H9 (cell line): ENCODE data around the gene LRP2. TPM values are rescaled to one million over a fixed set of nuclear protein-coding genes. Genes with fewer than 3 reads are reported as not detected.

Experiments
- DNase-seq: peaks from one replicate; pipeline ENCODE4 v3.0.0-alpha.2; 2017
- H2AFZ ChIP-seq: one replicate; pipeline ENCODE4 v1.6.1; 2013; ENCODE audit warnings: mild to moderate bottlenecking, low read length, control low read depth, moderate library complexity
- H2AK5ac ChIP-seq: 2 replicates; pipeline ENCODE4 v1.6.1; 2013; ENCODE audit warnings: low read length, control low read depth, mixed read lengths; ENCODE audit not compliant: insufficient read length
- H2BK120ac ChIP-seq: one replicate; pipeline ENCODE4 v1.6.1; 2013; ENCODE audit warnings: low read depth, mild to moderate bottlenecking, low read length, control low read depth, inconsistent platforms; ENCODE audit not compliant: poor library complexity, severe bottlenecking
- H2BK12ac ChIP-seq: 2 replicates; pipeline ENCODE4 v1.6.1; 2013; ENCODE audit warnings: low read length, control low read depth, mixed read lengths, low read depth; ENCODE audit not compliant: insufficient read length
- H2BK15ac ChIP-seq: 2 replicates; pipeline ENCODE4 v1.6.1; 2013; ENCODE audit warnings: low read depth, low read length, control low read depth
- H2BK20ac ChIP-seq: one replicate; pipeline ENCODE4 v1.6.1; 2013; ENCODE audit warnings: low read depth, mild to moderate bottlenecking, low read length, control low read depth, inconsistent platforms; ENCODE audit not compliant: poor library complexity, severe bottlenecking
- H2BK5ac ChIP-seq: 2 replicates; pipeline ENCODE4 v1.6.1; 2013; ENCODE audit warnings: low read length, control low read depth, mixed read lengths; ENCODE audit not compliant: insufficient read length
- H3K14ac ChIP-seq: 2 replicates; pipeline ENCODE4 v1.6.1; 2013; ENCODE audit warnings: low read length, control low read depth; ENCODE audit not compliant: insufficient read depth
- H3K18ac ChIP-seq: 2 replicates; pipeline ENCODE4 v1.6.1; 2013; ENCODE audit warnings: low read depth, mild to moderate bottlenecking, mixed read lengths, low read length, control low read depth; ENCODE audit not compliant: insufficient read length
- H3K23ac ChIP-seq: 2 replicates; pipeline ENCODE4 v1.6.1; 2013; ENCODE audit warnings: low read length, control low read depth, mixed read lengths, low read depth; ENCODE audit not compliant: insufficient read length
- H3K23me2 ChIP-seq: 2 replicates; pipeline ENCODE4 v1.6.1; 2013; ENCODE audit warnings: low read depth, mild to moderate bottlenecking, mixed read lengths, low read length, control low read depth; ENCODE audit not compliant: insufficient read length, poor library complexity, severe bottlenecking
- H3K27ac ChIP-seq: 2 replicates; pipeline ENCODE4 v1.5.1; 2013; ENCODE audit warnings: low read length, control low read depth, mixed read lengths, low read depth; ENCODE audit not compliant: insufficient read length
- H3K27me3 ChIP-seq: 2 replicates; pipeline ENCODE4 v1.6.1; 2013; ENCODE audit warnings: low read length, control low read depth, inconsistent platforms; ENCODE audit not compliant: insufficient read depth
- H3K4ac ChIP-seq: 2 replicates; pipeline ENCODE4 v1.6.1; 2013; ENCODE audit warnings: low read depth, mild to moderate bottlenecking, control low read depth, inconsistent platforms, low read length, moderate library complexity
- H3K4me1 ChIP-seq: 2 replicates; pipeline ENCODE4 v1.6.1; 2013; ENCODE audit warnings: low read length, control low read depth, inconsistent platforms; ENCODE audit not compliant: insufficient read depth
- H3K4me2 ChIP-seq: 2 replicates; pipeline ENCODE4 v1.6.1; 2013; ENCODE audit warnings: low read length, control low read depth, mixed read lengths; ENCODE audit not compliant: insufficient read length, insufficient read depth
- H3K56ac ChIP-seq: 2 replicates; pipeline ENCODE4 v1.6.1; 2013; ENCODE audit warnings: low read depth, mild to moderate bottlenecking, mixed read lengths, low read length, control low read depth; ENCODE audit not compliant: insufficient read length
- H3K79me1 ChIP-seq: 2 replicates; pipeline ENCODE4 v1.6.1; 2013; ENCODE audit warnings: low read depth, mild to moderate bottlenecking, moderate library complexity, low read length, control low read depth, inconsistent platforms; ENCODE audit not compliant: insufficient read depth, poor library complexity, severe bottlenecking
- H3K79me2 ChIP-seq: 2 replicates; pipeline ENCODE4 v1.6.1; 2013; ENCODE audit warnings: low read length, control low read depth, inconsistent platforms; ENCODE audit not compliant: insufficient read depth
- H3K9ac ChIP-seq: 2 replicates; pipeline ENCODE4 v1.6.1; 2013; ENCODE audit warnings: low read length, control low read depth, mixed read lengths; ENCODE audit not compliant: insufficient read length; ENCODE audit errors: extremely low read depth
- H3K9me3 ChIP-seq: one replicate; pipeline ENCODE4 v1.6.1; 2013; ENCODE audit warnings: low read depth, low read length, inconsistent platforms; ENCODE audit not compliant: control insufficient read depth
- H3T11ph ChIP-seq: one replicate; pipeline ENCODE4 v1.6.1; 2013; ENCODE audit warnings: mild to moderate bottlenecking, low read length, control low read depth, inconsistent platforms
- H4K20me1 ChIP-seq: one replicate; pipeline ENCODE4 v1.6.1; 2013; ENCODE audit not compliant: control insufficient read depth, insufficient read length, insufficient read depth
- H4K5ac ChIP-seq: 2 replicates; pipeline ENCODE4 v1.6.1; 2013; ENCODE audit warnings: low read depth, mild to moderate bottlenecking, mixed read lengths, low read length, control low read depth; ENCODE audit not compliant: insufficient read length
- H4K8ac ChIP-seq: replicated peaks from 2 replicates; pipeline ENCODE4 v1.6.1; 2013; ENCODE audit warnings: low read length, control low read depth, mixed read lengths, low read depth; ENCODE audit not compliant: insufficient read length
- H4K91ac ChIP-seq: 2 replicates; pipeline ENCODE4 v1.6.1; 2013; ENCODE audit warnings: low read depth, mild to moderate bottlenecking, moderate library complexity, mixed read lengths, low read length, control low read depth; ENCODE audit not compliant: insufficient read length
- H3K27ac Mint-ChIP-seq, 3 experiments: 2 replicates in 2 of 3; 3 replicates in 1 of 3; pipeline ENCODE4 v1.8.0; 2020 to 2021; ENCODE audit warnings: mixed read lengths in 3 of 3, mild to moderate bottlenecking in 1 of 3, moderate library complexity in 1 of 3
- H3K27me3 Mint-ChIP-seq: 2 replicates; pipeline ENCODE4 v1.8.0; 2021; ENCODE audit warnings: low read depth, mild to moderate bottlenecking, moderate library complexity, mixed read lengths
- H3K36me3 Mint-ChIP-seq, 3 experiments: 2 replicates in 2 of 3; 3 replicates in 1 of 3; pipeline ENCODE4 v1.8.0; 2020 to 2021; ENCODE audit warnings: low read depth in 3 of 3, mixed read lengths in 3 of 3; ENCODE audit not compliant: insufficient read depth in 1 of 3
- H3K4me1 Mint-ChIP-seq, 2 experiments: 2 replicates each; pipeline ENCODE4 v1.8.0; 2020; ENCODE audit warnings: mixed read lengths in 2 of 2
- H3K4me3 Mint-ChIP-seq, 2 experiments: 2 replicates in 1 of 2; 3 replicates in 1 of 2; pipeline ENCODE4 v1.8.0; 2020 to 2021; ENCODE audit warnings: mild to moderate bottlenecking in 2 of 2, mixed read lengths in 2 of 2, moderate library complexity in 1 of 2
- H3K9me3 Mint-ChIP-seq, 2 experiments: 2 replicates in 1 of 2; 3 replicates in 1 of 2; pipeline ENCODE4 v1.8.0; 2020; ENCODE audit warnings: mild to moderate bottlenecking in 2 of 2, mixed read lengths in 2 of 2, moderate library complexity in 1 of 2
- CTCF ChIP-seq: fragments of 200-600 bp; sonication (generic); conservative IDR thresholded peaks from 3 replicates; pipeline ENCODE4 v1.8.0; 2021; ENCODE audit warnings: antibody characterized with exemption, mild to moderate bottlenecking
- WGBS: extraction: QIAGEN DNeasy Blood & Tissue Kit; methylation state at CpG from one replicate; pipeline ENCODE4 v1.1.7; 2013; ENCODE audit warnings: missing lambda C conversion rate, low lambda C conversion rate, mixed read lengths; ENCODE audit not compliant: insufficient read length; ENCODE audit errors: extremely low coverage; 5-methylcytosine and 5-hydroxymethylcytosine counted together
- total RNA-seq: library from RNA; stranded (reverse); gene quantifications from 2 replicates; pipeline ENCODE4 v1.2.1, GENCODE V29; 2021

Gene LRP2
- total RNA-seq, 1 experiment from 2014 or later = 1.4 TPM

- Histone ChIP-seq H2BK15ac (no peak overlapping the region), H2AFZ (no peak overlapping the region), H3K23me2 (no peaks in the 10 kb centered on the region), H3K79me2 (no peaks in the 10 kb centered on the region), H3K27ac (no peak overlapping the region), H3K56ac (no peak overlapping the region), H4K20me1 (no peaks in the 10 kb centered on the region), H4K5ac (no peak overlapping the region), H2AK5ac (no peak overlapping the region), H3K4me2 (no peak overlapping the region), H4K8ac (no peak overlapping the region), H3K79me1 (no peaks in the 10 kb centered on the region), H3K4ac (no peak overlapping the region), H3K9ac (no peak overlapping the region), H4K91ac (no peak overlapping the region), H2BK5ac (no peak overlapping the region), H3K4me1 (peaks cover 2% of the 10 kb centered on the region; the same call in 1 of the 2 replicates), H2BK120ac (no peak overlapping the region), H3K23ac (no peak overlapping the region), H3K27me3 (no peaks in the 10 kb centered on the region), H3K14ac (no peak overlapping the region), H2BK20ac (no peak overlapping the region), H2BK12ac (no peak overlapping the region), H3K9me3 (no peaks in the 10 kb centered on the region), H3K18ac (no peak overlapping the region), H3T11ph (no peak overlapping the region)
- no peak for DNase-seq
- H3K9me3 Mint-ChIP-seq = no peaks in the 10 kb centered on the region
- no peaks in the 10 kb centered on the region for H3K36me3 Mint-ChIP-seq
- H3K4me1 Mint-ChIP-seq = peaks cover 34 to 37% of the 10 kb centered on the region in 2 experiments
- no CpG with 5 or more reads among the region's 2 CpGs for WGBS
- no peak for TF ChIP-seq CTCF
- H3K27ac Mint-ChIP-seq = no peak overlapping the region
- no peak overlapping the region for H3K4me3 Mint-ChIP-seq
- no peaks in the 10 kb centered on the region; the same call in 1 of the 2 replicates for H3K27me3 Mint-ChIP-seq
Observed at GRCh38 chr2:169137924-169138323, 224.4 kb downstream of the LRP2 start.
